ENCODE data around the gene AGPAT1. TPM values are rescaled to one million over a fixed set of nuclear protein-coding genes. Genes with fewer than 3 reads are reported as not detected.

AGPAT1 gene
- total and polyA plus RNA-seq, 2 of the 13 experiments (the other 11 are each of a cell fraction or from before 2014, with no cell fraction given) = 51.3 to 139 TPM

DNA sequence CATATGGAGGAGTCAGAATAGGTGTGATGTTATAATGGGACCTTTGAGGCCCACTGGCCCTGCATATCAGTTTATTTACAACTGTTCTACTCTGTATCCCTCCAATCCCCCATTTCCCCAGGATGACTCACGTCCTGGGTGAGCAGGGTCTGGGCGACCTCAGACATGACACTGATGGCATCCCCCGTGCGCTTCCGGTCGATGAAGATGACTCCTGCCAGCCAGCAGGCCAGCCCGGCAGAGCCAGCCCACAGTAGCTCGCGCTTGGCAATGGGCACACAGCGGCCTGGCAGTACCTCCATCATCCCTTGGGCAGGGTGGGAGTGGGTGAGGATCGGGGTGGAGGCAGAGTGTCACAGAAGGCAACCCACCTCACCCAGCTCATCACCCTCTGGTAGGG is 5.6 kb downstream of the AGPAT1 start:
- in situ Hi-C loops (cut with HindIII; ENCODE audit: extremely low pct_ligation_motif_present, low pct_unique_long_range_greater_than_20kb) = no loop called here
- no peak for DNase-seq (ENCODE audit: low spot score)
- no peak for ATAC-seq
- ChIA-PET CTCF (ENCODE audit: low intra/inter-chr PET ratio, low total read pairs) (no interaction called here), POLR2A (no interaction called here)
- Histone ChIP-seq H3K4me2 (ENCODE audit: low read depth, low read length) (no peak overlapping the region), H3K79me2 (ENCODE audit: insufficient read depth, low read length) (peaks cover 31% of the 10 kb centered on the region), H3K9me3 (ENCODE audit: low read length) (no peaks in the 10 kb centered on the region), H3K9ac (ENCODE audit: insufficient read depth, low read depth, low read length) (no peak overlapping the region), H3K4me3 (replicated peaks in 1 of 3; ENCODE audit: insufficient read depth in 1 of 3, low read depth in 2 of 3, low read length in 3 of 3) (no peak overlapping the region), H3K27ac (ENCODE audit: extremely low read length, insufficient read depth, low read length) (no peak overlapping the region), H3K4me1 (ENCODE audit: insufficient read depth, low read length) (peaks cover 30% of the 10 kb centered on the region), H3K36me3 (replicated peaks in 1 of 2; ENCODE audit: control insufficient read depth in 1 of 2, insufficient read depth in 2 of 2, low read length in 2 of 2) (peaks cover 18 to 52% of the 10 kb centered on the region in 2 experiments), H2AFZ (ENCODE audit: low read length) (no peak overlapping the region), H4K20me1 (ENCODE audit: insufficient read depth, low read length) (no peaks in the 10 kb centered on the region), H3K27me3 (ENCODE audit: control insufficient read depth in 1 of 2, insufficient read depth in 2 of 2, low read length in 2 of 2) (no peaks in the 10 kb centered on the region; a peak in 1 of 5 replicates)
- intact Hi-C loops (cut with micrococcal nuclease; ENCODE audit: unreplicated experiment) = no loop called here
- TF ChIP-seq ZNF687 (CRISPR knock-in tag; IDR thresholded peaks at IDR 0.05) (0 out of 2 replicates have a peak, but pooled peaks have one; percentile 13), DR1 (CRISPR knock-in tag; IDR thresholded peaks at IDR 0.05) (no peak)
- over 99% methylated on average over 11 of the region's 11 CpGs for WGBS (ENCODE audit: low lambda C conversion rate)
- BruUV-seq (replicated peaks) = no TSS peak
- FAIRE-seq = no peak
